Left kidney (tissue), 2 donors: Measurements from ENCODE around the gene SERINC5. TPM values are rescaled to one million over a fixed set of nuclear protein-coding genes. Genes with fewer than 3 reads are reported as not detected.
"Not testable (repeated sequence)": the region's sequence is repeated elsewhere in the genome, so short reads cannot be mapped to it uniquely, and the experiment has no call there.

ENCODE experiments used
- DNase-seq: peaks from one replicate; pipeline ENCODE4 v3.0.0-alpha.2; 2013
- polyA plus RNA-seq: library from polyadenylated mRNA; unstranded; fragments of 120-200 nt; gene quantifications from one replicate; pipeline ENCODE4 v1.2.1, GENCODE V29; 2013; ENCODE audit not compliant: insufficient read length

The SERINC5 gene
- polyA plus RNA-seq, 1 donor, result 58.5 TPM

GRCh38 chr5:80201763-80202162, 54.1 kb downstream of the SERINC5 start:
- DNase-seq, result not testable (repeated sequence)

- no peak for DNase-seq
These were observed 56.9 kb downstream of the SERINC5 start for GRCh38 chr5:80198920-80199319.

- no peak for DNase-seq
These were observed 57.4 kb downstream of the SERINC5 start for GRCh38 chr5:80198399-80198798.

GRCh38 chr5:80195837-80196400, 59.9 kb downstream of the SERINC5 start:
- DNase-seq, result no peak

GRCh38 chr5:80194468-80194867, 61.4 kb downstream of the SERINC5 start:
- no peak for DNase-seq

- no peak for DNase-seq
These were observed 62.4 kb downstream of the SERINC5 start for GRCh38 chr5:80193401-80193800.

GRCh38 chr5:80192507-80193241, 63.2 kb downstream of the SERINC5 start:
- no peak for DNase-seq

GRCh38 chr5:80191991-80192398, 63.9 kb downstream of the SERINC5 start:
- DNase-seq, result no peak

GRCh38 chr5:80191397-80191796, 64.5 kb downstream of the SERINC5 start:
- DNase-seq, result no peak

- no peak for DNase-seq
These were observed 64.9 kb downstream of the SERINC5 start for GRCh38 chr5:80190960-80191359.

- DNase-seq, result no peak
These were observed 66.1 kb downstream of the SERINC5 start for GRCh38 chr5:80189701-80190100.

- no peak for DNase-seq
These were observed 66.6 kb downstream of the SERINC5 start for GRCh38 chr5:80189201-80189600.

- no peak for DNase-seq
These were observed 68.3 kb downstream of the SERINC5 start for GRCh38 chr5:80187421-80188090.

GRCh38 chr5:80185535-80185934, 70.3 kb downstream of the SERINC5 start:
- DNase-seq, result not testable (repeated sequence)

GRCh38 chr5:80185095-80185494, 70.8 kb downstream of the SERINC5 start:
- no peak for DNase-seq

GRCh38 chr5:80184235-80185023, 71.4 kb downstream of the SERINC5 start:
- no peak for DNase-seq

GRCh38 chr5:80183728-80184234, 72.1 kb downstream of the SERINC5 start:
- DNase-seq, result not testable (repeated sequence)

- no peak for DNase-seq
These were observed 72.9 kb downstream of the SERINC5 start for GRCh38 chr5:80182809-80183580.

GRCh38 chr5:80181618-80182211, 74.1 kb downstream of the SERINC5 start:
- DNase-seq, result no peak

GRCh38 chr5:80177236-80177635, 78.6 kb downstream of the SERINC5 start:
- no peak for DNase-seq

GRCh38 chr5:80175337-80175736, 80.5 kb downstream of the SERINC5 start:
- DNase-seq, result no peak
